ENCODE data around the gene SYNGR1.

SYNGR1 gene

DNA sequence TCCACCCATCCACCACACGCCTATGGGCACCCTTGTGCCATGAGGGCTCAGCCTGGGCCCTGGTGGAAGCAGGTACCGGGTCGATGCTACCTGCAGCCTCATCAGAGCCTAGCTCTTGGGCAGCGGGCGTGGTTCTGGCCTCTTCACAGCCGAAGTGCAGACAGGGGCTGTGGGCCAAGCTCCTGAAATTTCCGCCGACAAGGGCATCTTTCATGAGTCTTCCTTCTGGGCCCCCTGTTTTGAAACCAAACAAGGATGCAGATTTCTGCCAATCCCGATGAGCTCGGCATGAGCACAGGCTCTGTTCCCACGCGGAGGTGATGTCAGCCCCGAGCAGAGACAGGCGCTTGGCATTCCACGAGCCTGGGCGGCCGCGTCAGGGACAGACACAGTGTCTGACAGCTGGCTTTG lies 84.5 kb downstream of the SYNGR1 start:
- H3K4me3 ChIP-seq (ENCODE audit: low read depth, low read length) = no peak overlapping the region
- in situ Hi-C loops (cut with HindIII; ENCODE audit: low sequenced_read_pairs) = no loop called here
- DNase-seq (ENCODE audit: low read depth) = no peak
- TF ChIP-seq, protein P1, sequence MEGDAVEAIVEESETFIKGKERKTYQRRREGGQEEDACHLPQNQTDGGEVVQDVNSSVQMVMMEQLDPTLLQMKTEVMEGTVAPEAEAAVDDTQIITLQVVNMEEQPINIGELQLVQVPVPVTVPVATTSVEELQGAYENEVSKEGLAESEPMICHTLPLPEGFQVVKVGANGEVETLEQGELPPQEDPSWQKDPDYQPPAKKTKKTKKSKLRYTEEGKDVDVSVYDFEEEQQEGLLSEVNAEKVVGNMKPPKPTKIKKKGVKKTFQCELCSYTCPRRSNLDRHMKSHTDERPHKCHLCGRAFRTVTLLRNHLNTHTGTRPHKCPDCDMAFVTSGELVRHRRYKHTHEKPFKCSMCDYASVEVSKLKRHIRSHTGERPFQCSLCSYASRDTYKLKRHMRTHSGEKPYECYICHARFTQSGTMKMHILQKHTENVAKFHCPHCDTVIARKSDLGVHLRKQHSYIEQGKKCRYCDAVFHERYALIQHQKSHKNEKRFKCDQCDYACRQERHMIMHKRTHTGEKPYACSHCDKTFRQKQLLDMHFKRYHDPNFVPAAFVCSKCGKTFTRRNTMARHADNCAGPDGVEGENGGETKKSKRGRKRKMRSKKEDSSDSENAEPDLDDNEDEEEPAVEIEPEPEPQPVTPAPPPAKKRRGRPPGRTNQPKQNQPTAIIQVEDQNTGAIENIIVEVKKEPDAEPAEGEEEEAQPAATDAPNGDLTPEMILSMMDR (IDR thresholded peaks at IDR 0.05; ENCODE audit: low read depth, low read length, missing control alignments) = no peak

DNA sequence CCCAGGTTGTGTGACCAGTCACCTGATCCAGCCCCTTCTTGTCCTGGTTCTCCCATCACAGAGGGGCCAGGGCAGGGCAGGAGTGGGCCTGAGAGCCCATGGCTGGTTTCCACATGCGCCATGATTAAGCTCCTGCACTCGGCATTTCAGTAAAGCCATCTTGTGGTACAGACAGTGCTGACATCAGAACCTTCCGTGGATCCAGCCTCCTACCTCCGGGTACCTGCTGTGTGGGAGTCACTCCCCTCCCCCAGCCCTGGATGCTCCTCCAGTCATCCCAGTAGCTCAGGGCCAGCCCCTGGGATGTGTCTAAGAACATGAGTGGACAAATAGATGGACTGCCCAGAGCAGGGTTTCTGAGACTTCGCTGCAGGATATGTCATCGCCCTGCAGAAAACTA lies 84.9 kb downstream of the SYNGR1 start:
- TF ChIP-seq, protein P1 (IDR thresholded peaks at IDR 0.05; ENCODE audit: low read depth, low read length, missing control alignments) = no peak
- no peak overlapping the region for H3K4me3 ChIP-seq (ENCODE audit: low read depth, low read length)
- DNase-seq (ENCODE audit: low read depth) = no peak
- in situ Hi-C loops (cut with HindIII; ENCODE audit: low sequenced_read_pairs) = no loop called here

All from astrocyte of the cerebellum (primary cell).